Heart left ventricle (tissue), 16 donors: ENCODE results near the gene GTF2F1. TPM values are rescaled to one million over a fixed set of nuclear protein-coding genes. Genes with fewer than 3 reads are reported as not detected.

Source experiments
- ATAC-seq, 4 donors: fragments of 200-7000 bp; cut with Tn5 transposase; one replicate each; pipeline ENCODE4 v1.9.1; 2020 to 2022; ENCODE audit warnings: moderate library complexity in 4 of 4, mild to moderate bottlenecking in 3 of 4, moderate number of reproducible peaks in 1 of 4
- DNase-seq, 5 donors: peaks; one replicate each; pipeline ENCODE4 v3.0.0-alpha.2; 2020
- H3K27ac ChIP-seq, 12 donors: fragments of 200-600 bp; sonication (generic) in 4 of 12; one replicate each; pipeline versions ENCODE4 v1.5.0 to v1.8.0; 2016 to 2022; ENCODE audit warnings: mild to moderate bottlenecking in 2 of 12
- H3K27me3 ChIP-seq, 9 donors: fragments of 200-600 bp; sonication (generic) in 2 of 9; one replicate each; pipeline versions ENCODE4 v1.5.1 to v1.8.0; 2016 to 2022; ENCODE audit warnings: mild to moderate bottlenecking in 3 of 9
- H3K36me3 ChIP-seq, 9 donors: fragments of 200-600 bp; sonication (generic) in 2 of 9; one replicate each; pipeline versions ENCODE4 v1.5.0 to v1.8.0; 2018 to 2022; ENCODE audit warnings: mild to moderate bottlenecking in 2 of 9
- H3K4me1 ChIP-seq, 12 donors: fragments of 200-600 bp; sonication (generic) in 4 of 12; one replicate each; pipeline versions ENCODE4 v1.5.0 to v1.8.0; 2016 to 2022; ENCODE audit warnings: mild to moderate bottlenecking in 3 of 12
- H3K4me3 ChIP-seq, 12 donors: fragments of 200-600 bp; sonication (generic) in 4 of 12; one replicate each; pipeline versions ENCODE4 v1.5.0 to v1.8.0; 2017 to 2022; ENCODE audit warnings: mild to moderate bottlenecking in 9 of 12, moderate library complexity in 4 of 12
- H3K9me3 ChIP-seq, 12 donors: fragments of 200-600 bp; sonication (generic) in 4 of 12; one replicate each; pipeline versions ENCODE4 v1.5.0 to v1.8.0; 2016 to 2022; ENCODE audit warnings: mild to moderate bottlenecking in 1 of 12
- CTCF ChIP-seq, 12 donors: fragments of 200-600 bp; sonication (generic) in 4 of 12; IDR thresholded peaks; one replicate each; pipeline versions ENCODE4 v1.5.0 to v1.8.0; 2018 to 2022; ENCODE audit warnings: antibody characterized with exemption in 12 of 12, mild to moderate bottlenecking in 5 of 12
- POLR2A ChIP-seq, 2 donors: fragments of 450-650 bp; IDR thresholded peaks; one replicate each; pipeline ENCODE4 v1.6.1; 2017; ENCODE audit warnings: antibody characterized with exemption in 2 of 2, mild to moderate bottlenecking in 2 of 2, moderate library complexity in 2 of 2
- WGBS, 4 donors: extraction: QIAGEN DNeasy Blood & Tissue Kit in 2 of 4; methylation state at CpG; one replicate each; pipeline versions ENCODE4 v1.1.5 to v1.1.7; 2013 to 2018; 5-methylcytosine and 5-hydroxymethylcytosine counted together
- intact Hi-C, 10 donors: fragments of 100-400 bp; cut with DNase I; formaldehyde crosslinking; loops; one replicate each; pipeline versions ENCODE4 v1.11.1 to v1.14.2; 2022
- polyA plus RNA-seq, 2 donors: library from polyadenylated mRNA; stranded (reverse); fragments of 200-250 nt; gene quantifications; one replicate each; pipeline ENCODE4 v1.2.3, GENCODE V29; 2013
- total RNA-seq, 9 donors: library from RNA; depleted of rRNA in 2 of 9; stranded (reverse); fragments of >200 nt in 2 of 9; fragmentation: NEBNext Ultra II Directional in 3 of 9; extraction: Animal tissue kit (Norgen Biotek cat#: 25700) in 3 of 9; gene quantifications; one replicate each; pipeline versions ENCODE4 v1.1.0 to v1.2.4, GENCODE V29; 2016 to 2023
- donor health status: ischemic (EF 13 %, LVEDD 7.1; RV severe dilation, severe dysfunction).
- donor health status: healthy with polysubstance abuse.
- donor health status: DM: no; HTN: yes; CAD: no.
- donor health status: DM: no; HTN: no; CAD: no.
- donor health status: ischemic (EF 25% LVEDD 6.9; RV normal size, moderate dysfunction).
- donor health status: ischemic (EF 25% LVEDD 5.7; RV mildly dilated, moderate dysfunction).
- donor health status: healthy.
- donor health status: DM: yes; HTN: yes; CAD: no.
- donor health status: ischemic (EF 35%, LVEDD 5.7; RV mildly dilated, moderate dysfunction).
- donor health status: nonischemic (EF 11% LVEDD 7.7; RV severe dilation, severe dysfunction).
- donor health status: DM: yes; HTN: yes; CAD: no.
- donor health status: PGD.
- donor health status: ischemic (EF 29% LVEDD 5.4; RV normal size, mild dysfunction).
- donor health status: nonischemic (EF 23%, LVEDD 6.1; RV moderate dilation, normal function).

The GTF2F1 gene
- total and polyA plus RNA-seq, 11 donors: 20.8 to 58.2 (median 29.8) TPM

DNA sequence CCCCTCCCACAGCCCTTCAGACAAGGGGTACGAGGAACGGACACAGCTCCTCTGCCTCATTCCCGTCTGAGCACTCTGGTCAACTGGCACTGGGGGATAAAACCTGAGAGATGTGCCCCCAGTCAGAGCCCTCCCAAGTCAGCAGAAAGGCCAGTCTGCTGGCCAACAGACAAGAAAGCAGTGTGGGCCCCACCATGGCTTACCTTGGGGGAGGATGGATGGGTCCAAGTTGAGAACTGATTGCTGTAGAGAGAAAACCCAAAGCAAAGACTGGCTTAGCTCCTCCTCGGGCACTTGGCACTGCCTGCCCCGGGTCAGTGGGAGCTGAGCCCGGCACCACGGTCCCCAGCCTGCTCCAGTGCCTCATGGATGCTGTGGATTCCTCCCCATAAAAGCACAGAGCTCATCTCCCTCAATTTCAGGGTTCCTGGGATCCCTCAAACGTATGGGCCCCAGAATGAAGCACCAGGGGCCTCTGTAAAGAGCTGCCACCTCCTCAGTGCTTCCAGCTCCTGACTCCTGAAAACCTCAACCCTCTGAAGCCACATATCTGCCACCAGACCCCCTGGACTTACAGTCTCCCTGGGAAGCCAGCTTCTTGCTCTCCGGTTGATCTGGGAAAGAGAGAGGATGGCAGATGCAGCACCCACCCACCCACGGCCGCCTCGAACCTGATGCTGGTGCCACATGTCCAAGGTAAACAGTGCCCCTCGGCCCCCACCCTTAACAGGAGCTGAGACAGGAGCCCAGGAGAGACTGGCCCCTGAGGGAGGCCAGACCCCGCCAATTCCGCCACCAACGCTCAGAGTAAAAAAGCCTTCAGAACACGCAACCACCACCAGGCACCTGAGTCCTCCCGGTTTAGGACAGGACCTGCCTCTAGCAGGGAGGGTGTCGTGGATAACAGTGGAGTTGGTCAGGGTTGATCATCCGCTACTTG is 28.4 kb upstream of the GTF2F1 start:
- TF ChIP-seq POLR2A (IDR thresholded peaks at IDR 0.05) (no peak), CTCF (IDR thresholded peaks at IDR 0.05) (no peak)
- ATAC-seq: no peak
- intact Hi-C loops: loop anchor here in 1 of 10 donors (5.0 kb wide), 1 partner anchor 49 kb away; the partner anchor contains the start of gene ALKBH7
- Histone ChIP-seq H3K9me3 (no peaks in the 10 kb centered on the region), H3K4me1 (peaks cover 0 to 41% (median 21%) of the 10 kb centered on the region in 12 donors), H3K27me3 (no peaks in the 10 kb centered on the region), H3K4me3 (no peak overlapping the region), H3K27ac (no peak overlapping the region), H3K36me3 (peaks cover 0 to 61% (median 54%) of the 10 kb centered on the region in 9 donors)
- DNase-seq: no peak
- WGBS, 4 donors: 75 to 80% (median 78%) methylated on average over 19 to 20 of the region's 20 CpGs

DNA sequence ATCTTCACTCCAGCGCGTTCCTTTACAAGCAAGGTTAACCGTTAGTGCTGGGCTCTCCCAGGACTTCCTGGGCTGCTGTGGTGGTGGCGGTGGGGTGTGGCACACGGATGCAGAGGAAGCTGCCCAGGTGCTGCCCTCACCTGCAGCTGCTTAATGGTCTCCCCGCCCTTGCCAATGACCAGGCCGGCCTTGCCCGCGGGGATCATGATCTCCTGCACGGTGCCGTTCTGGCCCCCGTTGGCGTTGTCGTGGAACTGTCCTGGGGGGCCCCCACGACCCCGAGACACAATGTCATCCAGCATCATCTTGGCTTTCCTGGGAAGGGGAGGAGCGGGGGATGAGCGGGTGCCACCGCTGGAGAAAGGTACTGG is 25.6 kb upstream of the GTF2F1 start:
- Histone ChIP-seq H3K4me3 (no peak overlapping the region), H3K4me1 (peaks cover 0 to 30% (median 16%) of the 10 kb centered on the region in 12 donors), H3K27me3 (no peaks in the 10 kb centered on the region), H3K9me3 (no peaks in the 10 kb centered on the region), H3K27ac (no peak overlapping the region), H3K36me3 (peaks cover 0 to 87% (median 81%) of the 10 kb centered on the region in 9 donors)
- 92 to 99% (median 94%) methylated on average over 7 to 19 of the region's 19 CpGs for WGBS, 4 donors
- TF ChIP-seq POLR2A (IDR thresholded peaks at IDR 0.05) (no peak), CTCF (IDR thresholded peaks at IDR 0.05) (no peak)
- ATAC-seq (no peak), DNase-seq (no peak)
- intact Hi-C loops: loop anchor here in 1 of 10 donors (10.0 kb wide), 1 partner anchor 214 kb away; no protein-coding TSS in a partner anchor

DNA sequence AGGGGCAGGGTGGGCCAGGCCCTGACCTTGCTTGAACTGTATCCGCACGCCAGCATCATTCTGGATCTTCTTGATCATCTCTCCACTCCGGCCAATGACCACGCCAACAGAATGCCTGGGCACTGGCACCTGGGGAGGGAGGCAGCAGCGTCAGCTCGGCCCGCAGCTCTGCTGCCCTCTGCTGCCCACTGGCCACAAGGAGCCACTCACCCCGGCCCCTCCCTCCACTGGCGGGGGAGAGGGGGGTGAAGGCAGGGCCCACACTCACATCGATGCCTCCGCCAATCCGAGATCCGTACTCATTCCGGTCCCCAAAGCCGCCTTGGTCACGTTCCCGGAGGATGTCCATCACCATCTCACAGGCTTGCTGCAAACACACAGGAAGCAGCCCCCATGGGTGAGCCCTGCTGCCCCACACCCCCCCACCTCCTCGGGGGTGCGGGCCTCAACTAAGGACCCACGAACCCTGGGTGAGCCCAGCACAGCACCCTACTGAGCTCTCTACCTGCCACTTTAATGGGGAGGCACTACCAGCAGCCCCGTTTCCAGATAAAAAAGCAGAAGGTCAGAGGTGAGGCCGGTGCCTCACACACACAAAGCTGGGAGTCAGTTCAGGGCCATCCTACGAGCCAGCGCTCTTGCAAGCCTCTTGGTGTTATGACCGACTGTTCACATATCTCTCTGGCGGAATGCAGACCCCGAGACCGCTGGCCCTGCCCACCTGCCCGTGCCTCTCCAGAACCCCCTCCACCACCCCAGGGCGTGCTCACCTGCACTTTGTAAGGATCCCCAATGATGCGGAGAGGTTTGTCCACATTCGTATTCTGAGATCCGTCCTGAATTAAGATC is 25.0 kb upstream of the GTF2F1 start:
- 67 to 75% (median 73%) methylated on average over 26 to 33 of the region's 33 CpGs for WGBS, 4 donors
- ATAC-seq (peak in 3 of 4 donors; percentile 51 to 69 (median 54)), DNase-seq (no peak)
- Histone ChIP-seq H3K27ac (no peak overlapping the region), H3K36me3 (peaks cover 0 to 90% (median 81%) of the 10 kb centered on the region in 9 donors), H3K4me1 (peaks cover 0 to 25% (median 10%) of the 10 kb centered on the region in 12 donors), H3K9me3 (no peaks in the 10 kb centered on the region), H3K27me3 (no peaks in the 10 kb centered on the region), H3K4me3 (no peak overlapping the region)
- no peak for TF ChIP-seq POLR2A (IDR thresholded peaks at IDR 0.05)
- TF ChIP-seq CTCF (IDR thresholded peaks at IDR 0.05): peak in 10 of 12 donors; percentile 14 to 60 (median 32)
- intact Hi-C loops: loop anchor here in 1 of 10 donors (10.0 kb wide), 1 partner anchor 213 kb away; no protein-coding TSS in a partner anchor
